Lower lobe of right lung (tissue), 2 donors: Measurements from ENCODE around the gene AP5Z1. TPM values are rescaled to one million over a fixed set of nuclear protein-coding genes. Genes with fewer than 3 reads are reported as not detected.

Experiments
- ATAC-seq, 2 donors: fragments of 200-7000 bp; cut with Tn5 transposase; one replicate each; pipeline ENCODE4 v1.9.1; 2020 to 2022; ENCODE audit warnings: mild to moderate bottlenecking in 2 of 2, moderate library complexity in 2 of 2
- DNase-seq: peaks from one replicate; pipeline ENCODE4 v3.0.0-alpha.2; 2020
- H3K27ac ChIP-seq: fragments of 200-600 bp; one replicate; pipeline ENCODE4 v1.8.0; 2022
- H3K27me3 ChIP-seq: fragments of 200-600 bp; one replicate; pipeline ENCODE4 v1.8.0; 2022; ENCODE audit warnings: low read depth
- H3K36me3 ChIP-seq: fragments of 200-600 bp; one replicate; pipeline ENCODE4 v1.8.0; 2022; ENCODE audit warnings: mild to moderate bottlenecking
- H3K4me1 ChIP-seq: fragments of 200-600 bp; one replicate; pipeline ENCODE4 v1.8.0; 2022
- H3K4me3 ChIP-seq: fragments of 200-600 bp; one replicate; pipeline ENCODE4 v1.8.0; 2022; ENCODE audit warnings: mild to moderate bottlenecking
- H3K9me3 ChIP-seq: fragments of 200-600 bp; one replicate; pipeline ENCODE4 v1.8.0; 2022
- CTCF ChIP-seq: fragments of 200-600 bp; IDR thresholded peaks from one replicate; pipeline ENCODE4 v1.8.0; 2022; ENCODE audit warnings: antibody characterized with exemption, mild to moderate bottlenecking
- intact Hi-C: fragments of 100-400 bp; cut with DNase I; formaldehyde crosslinking; loops from one replicate; pipeline ENCODE4 v1.11.0; 2022
- total RNA-seq: library from RNA; stranded (reverse); fragmentation: NEBNext Ultra II Directional; extraction: Animal tissue kit (Norgen Biotek cat#: 25700); gene quantifications from one replicate; pipeline ENCODE4 v1.2.1, GENCODE V29; 2021
- donor health status: DM: no; HTN: yes; CAD: no; lungs with severe emphysema.

Gene AP5Z1
- total RNA-seq, 1 donor from 2014 or later, result 50.4 TPM

DNA sequence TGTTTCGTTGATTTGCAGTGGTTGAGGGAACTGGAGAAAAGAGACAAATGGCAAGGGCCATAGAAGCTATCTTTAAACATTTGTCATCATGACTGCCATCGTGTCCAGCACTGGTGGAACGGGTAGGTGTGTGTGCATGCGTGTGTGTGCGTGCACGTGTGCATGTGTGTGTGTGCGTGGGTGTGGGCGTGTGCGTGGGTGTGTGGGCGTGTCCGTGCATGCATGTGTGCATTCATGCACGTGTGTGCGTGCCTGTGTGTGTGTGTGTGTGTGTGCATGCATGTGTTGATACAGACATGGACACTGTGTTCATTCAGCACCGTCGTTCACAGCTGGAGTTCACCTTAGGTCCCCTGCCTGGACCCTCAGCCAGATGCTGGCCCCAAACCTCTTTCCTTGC lies 38.1 kb upstream of the AP5Z1 start:
- Histone ChIP-seq H3K27ac (no peak overlapping the region), H3K36me3 (peaks cover 22% of the 10 kb centered on the region), H3K27me3 (no peaks in the 10 kb centered on the region), H3K4me3 (no peak overlapping the region), H3K4me1 (peaks cover 32% of the 10 kb centered on the region), H3K9me3 (no peaks in the 10 kb centered on the region)
- DNase-seq (no peak), ATAC-seq (no peak)
- no peak for TF ChIP-seq CTCF
- intact Hi-C loops, result no loop called here

DNA sequence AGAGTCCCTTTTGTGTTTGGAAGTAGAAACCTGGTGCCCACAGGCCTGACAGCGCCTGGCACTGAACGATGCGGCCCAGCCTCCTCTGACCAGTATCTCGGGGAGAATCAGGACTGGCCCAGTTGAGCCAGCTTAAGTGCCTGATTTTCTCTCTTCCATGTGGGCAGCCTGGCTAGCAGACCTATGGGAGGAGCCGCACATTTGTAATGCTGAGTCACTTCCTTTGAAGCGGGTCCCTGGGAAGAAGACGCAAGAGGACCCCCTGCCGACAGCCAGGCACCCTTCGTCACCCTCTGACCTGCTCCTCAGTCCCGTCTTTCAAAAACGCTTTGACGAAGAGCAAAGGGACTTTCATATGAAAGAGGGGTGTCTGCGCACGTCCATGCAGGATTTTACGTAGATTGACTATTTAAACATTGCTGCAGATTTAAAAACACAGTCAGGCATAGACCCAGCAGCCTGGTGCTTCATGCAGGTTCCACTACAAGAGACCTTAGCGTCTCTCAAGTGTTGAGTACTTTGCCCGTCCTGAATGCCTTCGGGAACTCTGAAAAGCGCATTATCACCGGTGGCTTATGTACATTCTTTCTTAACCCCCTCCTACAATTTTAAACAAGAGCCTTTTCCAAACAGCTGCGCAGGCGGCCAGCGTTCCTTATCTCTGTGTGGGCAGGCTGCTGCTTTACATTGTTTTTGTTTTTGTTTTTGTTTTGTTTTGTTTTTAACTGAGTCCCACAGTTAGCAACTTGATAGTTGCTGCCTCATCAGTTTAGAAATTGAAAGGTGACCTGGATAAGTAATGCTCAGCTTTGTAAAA lies 36.5 kb upstream of the AP5Z1 start:
- no peaks in the 10 kb centered on the region for H3K27me3 ChIP-seq
- peak; percentile 70 to 84 for ATAC-seq
- peak overlapping the region; percentile 80 for H3K27ac ChIP-seq
- H3K9me3 ChIP-seq, result no peaks in the 10 kb centered on the region
- intact Hi-C loops, result no loop called here
- peaks cover 40% of the 10 kb centered on the region for H3K4me1 ChIP-seq
- peak overlapping the region; percentile 39 for H3K4me3 ChIP-seq
- peaks cover 25% of the 10 kb centered on the region for H3K36me3 ChIP-seq
- TF ChIP-seq CTCF, result no peak
- DNase-seq, result no peak

DNA sequence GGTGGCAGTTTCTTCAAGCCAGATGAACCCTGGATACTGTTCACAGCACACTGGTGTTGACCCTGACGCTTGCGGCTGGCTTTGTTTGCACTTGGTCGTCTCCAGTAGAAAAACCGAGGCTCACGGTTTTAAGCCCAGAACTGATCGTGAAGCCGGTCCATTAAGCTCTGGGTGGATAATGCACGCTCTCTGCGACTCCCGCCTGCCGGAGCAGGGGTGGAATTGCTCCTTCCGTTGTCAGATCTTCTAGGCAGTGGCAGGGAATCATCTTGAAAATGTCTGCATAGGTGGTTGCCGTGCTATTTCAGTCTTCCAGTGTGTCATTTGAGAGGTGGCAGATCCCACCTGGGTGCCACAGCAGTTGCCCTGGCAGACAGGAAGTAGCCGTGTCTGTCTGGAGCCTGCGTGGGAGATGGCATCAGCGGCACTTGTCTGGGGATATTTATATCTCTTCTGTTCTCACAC lies 35.9 kb upstream of the AP5Z1 start:
- TF ChIP-seq CTCF, result peak; percentile 69
- DNase-seq (no peak), ATAC-seq (peak; percentile 36 to 47)
- Histone ChIP-seq H3K4me3 (peak overlapping the region; percentile 39), H3K9me3 (no peaks in the 10 kb centered on the region), H3K27me3 (no peaks in the 10 kb centered on the region), H3K36me3 (peaks cover 22% of the 10 kb centered on the region), H3K4me1 (peaks cover 47% of the 10 kb centered on the region), H3K27ac (peak overlapping the region; percentile 80)
- intact Hi-C loops, result no loop called here

GRCh38 chr7:4740796-4741195 lies 34.6 kb upstream of the AP5Z1 start:
- no peak overlapping the region for H3K4me3 ChIP-seq
- H3K36me3 ChIP-seq, result peaks cover 22% of the 10 kb centered on the region
- ATAC-seq (no peak), DNase-seq (no peak)
- intact Hi-C loops, result no loop called here
- H3K4me1 ChIP-seq, result peaks cover 53% of the 10 kb centered on the region
- H3K27me3 ChIP-seq, result no peaks in the 10 kb centered on the region
- H3K27ac ChIP-seq, result no peak overlapping the region
- no peaks in the 10 kb centered on the region for H3K9me3 ChIP-seq
- TF ChIP-seq CTCF, result no peak

GRCh38 chr7:4742051-4742573 lies 33.3 kb upstream of the AP5Z1 start:
- H3K4me3 ChIP-seq, result no peak overlapping the region
- DNase-seq (no peak), ATAC-seq (no peak)
- intact Hi-C loops, result no loop called here
- H3K27me3 ChIP-seq, result no peaks in the 10 kb centered on the region
- H3K27ac ChIP-seq, result peak overlapping the region; percentile 96
- peaks cover 65% of the 10 kb centered on the region for H3K4me1 ChIP-seq
- peaks cover 22% of the 10 kb centered on the region for H3K36me3 ChIP-seq
- H3K9me3 ChIP-seq, result no peaks in the 10 kb centered on the region
- no peak for TF ChIP-seq CTCF
